Liver (tissue), 9 donors: ENCODE data around the gene C1QTNF7. TPM values are rescaled to one million over a fixed set of nuclear protein-coding genes. Genes with fewer than 3 reads are reported as not detected.

Experiments
- DNase-seq: peaks from one replicate; pipeline ENCODE4 v3.0.0-alpha.2; 2017; ENCODE audit warnings: low spot score
- H3K27ac ChIP-seq, 2 donors: one replicate each; pipeline ENCODE4 v1.7.0; 2013; ENCODE audit warnings: inconsistent platforms in 2 of 2, low read length in 2 of 2, control low read depth in 1 of 2, low read depth in 1 of 2, mild to moderate bottlenecking in 1 of 2
- H3K27me3 ChIP-seq, 4 donors: one replicate each; pipeline versions ENCODE4 v1.6.1 to v1.7.0; 2013; ENCODE audit warnings: low read length in 3 of 4, inconsistent platforms in 1 of 4, mild to moderate bottlenecking in 1 of 4, moderate library complexity in 1 of 4; ENCODE audit not compliant: control insufficient read depth in 4 of 4, insufficient read depth in 4 of 4
- H3K36me3 ChIP-seq, 4 donors: one replicate each; pipeline versions ENCODE4 v1.6.1 to v1.7.0; 2013; ENCODE audit warnings: low read length in 3 of 4, mild to moderate bottlenecking in 3 of 4, low read depth in 1 of 4, moderate library complexity in 1 of 4; ENCODE audit not compliant: control insufficient read depth in 4 of 4, insufficient read depth in 3 of 4
- H3K4me1 ChIP-seq, 4 donors: one replicate each; pipeline versions ENCODE4 v1.6.1 to v1.7.0; 2013; ENCODE audit warnings: low read length in 3 of 4, mild to moderate bottlenecking in 3 of 4, moderate library complexity in 1 of 4; ENCODE audit not compliant: control insufficient read depth in 4 of 4, insufficient read depth in 4 of 4
- H3K4me3 ChIP-seq, 3 donors: one replicate each; pipeline versions ENCODE4 v1.6.1 to v1.7.0; 2013; ENCODE audit warnings: low read length in 3 of 3, control low read depth in 1 of 3, low read depth in 1 of 3, mild to moderate bottlenecking in 1 of 3
- H3K9ac ChIP-seq, 2 donors: one replicate each; pipeline ENCODE4 v1.7.0; 2013; ENCODE audit warnings: low read length in 2 of 2, mild to moderate bottlenecking in 2 of 2, moderate library complexity in 2 of 2, control low read depth in 1 of 2, low read depth in 1 of 2
- H3K9me3 ChIP-seq, 4 donors: one replicate each; pipeline versions ENCODE4 v1.6.1 to v1.7.0; 2013; ENCODE audit warnings: low read length in 3 of 4; ENCODE audit not compliant: control insufficient read depth in 4 of 4
- FOXA1 ChIP-seq: IDR thresholded peaks from 2 replicates; pipeline ENCODE4 v1.6.1; 2016; ENCODE audit warnings: antibody characterized with exemption
- FOXA2 ChIP-seq: IDR thresholded peaks from 2 replicates; pipeline ENCODE4 v1.6.1; 2016; ENCODE audit warnings: antibody characterized with exemption
- GABPA ChIP-seq, 2 donors: IDR thresholded peaks in 1 of 2; conservative IDR thresholded peaks in 1 of 2; 2 replicates each; pipeline ENCODE4 v1.6.1; 2016; ENCODE audit warnings: antibody characterized with exemption in 2 of 2, mild to moderate bottlenecking in 1 of 2, moderate library complexity in 1 of 2
- HNF4A ChIP-seq, 2 donors: conservative IDR thresholded peaks; 2 replicates each; pipeline ENCODE4 v1.6.1; 2016; ENCODE audit warnings: antibody characterized with exemption in 2 of 2, mild to moderate bottlenecking in 2 of 2
- JUND ChIP-seq, 2 donors: IDR thresholded peaks; 2 replicates each; pipeline ENCODE4 v1.6.1; 2016; ENCODE audit warnings: antibody characterized with exemption in 2 of 2
- MAX ChIP-seq: IDR thresholded peaks from 2 replicates; pipeline ENCODE4 v1.6.1; 2016; ENCODE audit warnings: antibody characterized with exemption
- RAD21 ChIP-seq, 2 donors: IDR thresholded peaks; 2 replicates each; pipeline ENCODE4 v1.6.1; 2016; ENCODE audit warnings: antibody characterized with exemption in 2 of 2, mild to moderate bottlenecking in 2 of 2
- REST ChIP-seq: IDR thresholded peaks from 2 replicates; pipeline ENCODE4 v1.6.1; 2016; ENCODE audit warnings: antibody characterized with exemption, mild to moderate bottlenecking
- RXRA ChIP-seq, 2 donors: IDR thresholded peaks; 2 replicates each; pipeline ENCODE4 v1.6.1; 2017 to 2018; ENCODE audit warnings: antibody characterized with exemption in 2 of 2, mild to moderate bottlenecking in 1 of 2
- TAF1 ChIP-seq: conservative IDR thresholded peaks from 2 replicates; pipeline ENCODE4 v1.6.1; 2016; ENCODE audit warnings: antibody characterized with exemption, mild to moderate bottlenecking
- WGBS: extraction: QIAGEN DNeasy Blood & Tissue Kit; methylation state at CpG from one replicate; pipeline ENCODE4 v1.1.7; 2013; 5-methylcytosine and 5-hydroxymethylcytosine counted together
- polyA plus RNA-seq, 2 donors: library from polyadenylated mRNA; stranded (reverse) in 1 of 2; unstranded in 1 of 2; fragments of 200-250 nt in 1 of 2; fragments of >200 nt in 1 of 2; fragmentation: Nextera tagmentation in 1 of 2; extraction: Ambion mirVana in 1 of 2; gene quantifications; one replicate each; pipeline versions ENCODE4 v1.2.1 to v1.2.3, GENCODE V29; 2013 to 2015
- total RNA-seq, 2 donors: library from RNA; depleted of rRNA; stranded (reverse); fragments of >200 nt; gene quantifications; one replicate each; pipeline ENCODE4 v1.2.3, GENCODE V29; 2014
- TF ChIP-seq, protein P1 (sequence below): fragments of 150-350 bp; IDR thresholded peaks from 2 replicates; pipeline ENCODE4 v1.5.1; 2017; ENCODE audit warnings: improper control_type of control experiment, low read depth, low read length; ENCODE audit not compliant: missing input control
- TF ChIP-seq, protein P2 (sequence below): IDR thresholded peaks from 2 replicates; pipeline ENCODE4 v1.6.1; 2016; ENCODE audit warnings: antibody characterized with exemption
- donor health status: healthy.
- donor health status: healthy.
- donor health status: healthy.
- donor health status: healthy.
- donor health status: healthy.

Gene C1QTNF7
- total RNA-seq = under 1 TPM; 0.33 to 0.51 TPM
- under 1 TPM; 0.43 to 0.55 TPM for polyA plus RNA-seq

- Histone ChIP-seq H3K9me3 (no peaks in the 10 kb centered on the region), H3K36me3 (peaks cover 0 to 2% (median 0%) of the 10 kb centered on the region in 4 donors), H3K9ac (no peak within 1 kb of the TSS), H3K4me1 (peaks cover 0 to 2% (median 0%) of the 10 kb centered on the region in 4 donors), H3K4me3 (no peak within 1 kb of the TSS), H3K27me3 (no peaks in the 10 kb centered on the region), H3K27ac (no peak within 1 kb of the TSS)
- WGBS = 83% methylated on average over 3 of the region's 3 CpGs
- TF ChIP-seq FOXA1 (no peak), TAF1 (no peak), RAD21 (IDR thresholded peaks at IDR 0.05) (no peak)
- DNase-seq = no peak
Observed at GRCh38 chr4:15427701-15428100, at the start of gene C1QTNF7. Gene C1QTNF7, plus strand, starts transcription at chr4:15428033. Its CDS starts 7,711 bp downstream, at chr4:15435744.

- H3K27ac ChIP-seq = no peak overlapping the region
- H3K9me3 ChIP-seq = no peaks in the 10 kb centered on the region
- no peak overlapping the region for H3K9ac ChIP-seq
- H3K36me3 ChIP-seq = no peaks in the 10 kb centered on the region
- DNase-seq = no peak
- WGBS = 46% methylated on average over 1 of the region's 1 CpG
- H3K27me3 ChIP-seq = no peaks in the 10 kb centered on the region
- no peak overlapping the region for H3K4me3 ChIP-seq
- TF ChIP-seq MAX = no peak
- TF ChIP-seq, protein P1, sequence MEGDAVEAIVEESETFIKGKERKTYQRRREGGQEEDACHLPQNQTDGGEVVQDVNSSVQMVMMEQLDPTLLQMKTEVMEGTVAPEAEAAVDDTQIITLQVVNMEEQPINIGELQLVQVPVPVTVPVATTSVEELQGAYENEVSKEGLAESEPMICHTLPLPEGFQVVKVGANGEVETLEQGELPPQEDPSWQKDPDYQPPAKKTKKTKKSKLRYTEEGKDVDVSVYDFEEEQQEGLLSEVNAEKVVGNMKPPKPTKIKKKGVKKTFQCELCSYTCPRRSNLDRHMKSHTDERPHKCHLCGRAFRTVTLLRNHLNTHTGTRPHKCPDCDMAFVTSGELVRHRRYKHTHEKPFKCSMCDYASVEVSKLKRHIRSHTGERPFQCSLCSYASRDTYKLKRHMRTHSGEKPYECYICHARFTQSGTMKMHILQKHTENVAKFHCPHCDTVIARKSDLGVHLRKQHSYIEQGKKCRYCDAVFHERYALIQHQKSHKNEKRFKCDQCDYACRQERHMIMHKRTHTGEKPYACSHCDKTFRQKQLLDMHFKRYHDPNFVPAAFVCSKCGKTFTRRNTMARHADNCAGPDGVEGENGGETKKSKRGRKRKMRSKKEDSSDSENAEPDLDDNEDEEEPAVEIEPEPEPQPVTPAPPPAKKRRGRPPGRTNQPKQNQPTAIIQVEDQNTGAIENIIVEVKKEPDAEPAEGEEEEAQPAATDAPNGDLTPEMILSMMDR = no peak
- TF ChIP-seq FOXA2 = no peak
- no peak for TF ChIP-seq REST
- TF ChIP-seq, protein P2, sequence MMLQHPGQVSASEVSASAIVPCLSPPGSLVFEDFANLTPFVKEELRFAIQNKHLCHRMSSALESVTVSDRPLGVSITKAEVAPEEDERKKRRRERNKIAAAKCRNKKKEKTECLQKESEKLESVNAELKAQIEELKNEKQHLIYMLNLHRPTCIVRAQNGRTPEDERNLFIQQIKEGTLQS = no peak
- TF ChIP-seq TAF1 = no peak
- no peaks in the 10 kb centered on the region for H3K4me1 ChIP-seq
Observed at GRCh38 chr4:15378062-15378461, 49.8 kb upstream of the C1QTNF7 start.

DNA sequence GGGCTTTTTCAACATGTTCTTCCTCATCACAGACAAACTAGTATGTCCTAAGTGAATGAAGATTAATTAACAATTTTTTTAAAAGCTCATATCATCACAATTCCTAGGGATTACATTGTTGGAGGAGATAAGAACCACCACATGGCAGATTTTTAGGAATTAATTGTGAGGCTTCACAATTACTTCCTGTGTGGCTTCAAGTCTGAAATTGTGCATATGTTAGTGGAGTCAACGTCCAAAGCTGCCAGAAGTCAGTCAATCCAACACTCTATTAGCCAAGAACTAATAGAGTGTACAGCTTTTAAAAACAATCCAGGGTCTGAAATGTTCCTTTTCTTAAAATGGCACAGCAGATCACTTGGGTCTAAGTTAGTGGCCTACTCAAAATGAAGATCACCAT lies 49.3 kb upstream of the C1QTNF7 start:
- no peaks in the 10 kb centered on the region for H3K27me3 ChIP-seq
- H3K9ac ChIP-seq = no peak overlapping the region
- TF ChIP-seq RAD21 (IDR thresholded peaks at IDR 0.05) = no peak
- no peak for TF ChIP-seq GABPA (IDR thresholded peaks at IDR 0.05 in 1 of 2, conservative IDR thresholded peaks at IDR 0.05 in 1 of 2)
- TF ChIP-seq JUND (IDR thresholded peaks at IDR 0.05) = no peak
- TF ChIP-seq RXRA (IDR thresholded peaks at IDR 0.05) = no peak
- no peak for TF ChIP-seq HNF4A (conservative IDR thresholded peaks at IDR 0.05)
- no peak for TF ChIP-seq FOXA2
- no peaks in the 10 kb centered on the region for H3K9me3 ChIP-seq
- WGBS = 25% methylated on average over 1 of the region's 1 CpG
- no peak for DNase-seq
- no peak overlapping the region for H3K27ac ChIP-seq
- no peaks in the 10 kb centered on the region for H3K4me1 ChIP-seq
- H3K36me3 ChIP-seq = no peaks in the 10 kb centered on the region
- no peak overlapping the region for H3K4me3 ChIP-seq
